GM12878 (cell line): ENCODE data around the gene PDLIM5. TPM values are rescaled to one million over a fixed set of nuclear protein-coding genes. Genes with fewer than 3 reads are reported as not detected.
"Not testable (repeated sequence)": the region's sequence is repeated elsewhere in the genome, so short reads cannot be mapped to it uniquely, and the experiment has no call there.

ENCODE experiments used
- ATAC-seq: fragments of 200-7000 bp; cut with Tn5 transposase; 3 replicates; pipeline ENCODE4 v1.9.1; 2020; ENCODE audit warnings: mild to moderate bottlenecking, moderate library complexity
- BruUV-seq: library from RNA; stranded (reverse); fragments of 400-500 nt; replicated peaks from 2 replicates; lab custom pipeline; 2021; lab: Mats Ljungman, UMichigan
- CTCF ChIA-PET: fragments of 300-600 bp; sonication (Branson Sonifier 250); formaldehyde crosslinking; extraction: SDS; loops from one replicate; lab custom pipeline; 2021; ENCODE audit warnings: inconsistent platforms; lab: Yijun Ruan, JAX
- POLR2A ChIA-PET: fragments of 350-600 bp; formaldehyde crosslinking; extraction: SDS; loops from one replicate; lab custom pipeline; 2021; ENCODE audit warnings: inconsistent platforms; lab: Charles Lee
- RAD21 ChIA-PET: fragments of 300-600 bp; sonication (Branson Sonifier 250); formaldehyde crosslinking; loops from one replicate; lab custom pipeline; 2023; ENCODE audit warnings: antibody characterized with exemption; ENCODE audit not compliant: unreplicated experiment; lab: Charles Lee
- SMC1A ChIA-PET: fragments of 300-600 bp; sonication (Branson Sonifier 250); formaldehyde crosslinking; loops from one replicate; lab custom pipeline; 2023; ENCODE audit not compliant: unreplicated experiment, uncharacterized antibody; lab: Charles Lee
- DNase-seq: peaks from one replicate; pipeline ENCODE4 v3.0.0-alpha.2; 2011; ENCODE audit warnings: low read depth, low spot score
- FAIRE-seq: peaks from 3 replicates; lab custom pipeline; 2011; peaks lifted over from hg19 to GRCh38; lab: Jason Lieb, UNC
- H2AFZ ChIP-seq: 2 replicates; pipeline ENCODE4 v1.6.0; 2011; ENCODE audit warnings: low read depth, low read length, control low read depth; ENCODE audit not compliant: control insufficient read depth
- H3K27ac ChIP-seq: 2 replicates; pipeline ENCODE4 v1.5.1; 2011; ENCODE audit warnings: control low read depth; ENCODE audit not compliant: control insufficient read depth, insufficient read depth
- H3K27me3 ChIP-seq, 2 experiments: replicated peaks in 1 of 2; 2 replicates each; pipeline versions ENCODE4 v1.6.0 to v1.6.1; 2011; ENCODE audit warnings: low read length in 1 of 2; ENCODE audit not compliant: control insufficient read depth in 2 of 2, insufficient read depth in 2 of 2
- H3K36me3 ChIP-seq, 2 experiments: 2 replicates each; pipeline ENCODE4 v1.5.1; 2011; ENCODE audit warnings: low read length in 1 of 2; ENCODE audit not compliant: control insufficient read depth in 2 of 2, insufficient read depth in 2 of 2
- H3K4me1 ChIP-seq: 2 replicates; pipeline ENCODE4 v1.6.1; 2011; ENCODE audit warnings: mild to moderate bottlenecking, low read length, moderate library complexity, mixed read lengths; ENCODE audit not compliant: control insufficient read depth, insufficient read depth
- H3K4me2 ChIP-seq: 2 replicates; pipeline ENCODE4 v1.6.0; 2011; ENCODE audit warnings: control low read depth; ENCODE audit not compliant: control insufficient read depth, insufficient read depth
- H3K4me3 ChIP-seq: fragments of 200-600 bp; sonication (generic); 2 replicates; pipeline ENCODE4 v1.5.1; 2016
- H3K79me2 ChIP-seq: 2 replicates; pipeline ENCODE4 v1.6.0; 2011; ENCODE audit warnings: low read length; ENCODE audit not compliant: control insufficient read depth, insufficient read depth
- H3K9ac ChIP-seq: 2 replicates; pipeline ENCODE4 v1.8.0; 2011; ENCODE audit warnings: low read length, control low read depth, mixed read lengths; ENCODE audit not compliant: control insufficient read depth, insufficient read depth
- H3K9me3 ChIP-seq: replicated peaks from 3 replicates; pipeline ENCODE4 v1.5.1; 2011; ENCODE audit warnings: mild to moderate bottlenecking, low read length; ENCODE audit not compliant: control insufficient read depth, insufficient read depth
- H4K20me1 ChIP-seq: 2 replicates; pipeline ENCODE4 v1.6.0; 2011; ENCODE audit not compliant: control insufficient read depth, insufficient read depth
- PAX8 ChIP-seq: fragments of 450-650 bp; IDR thresholded peaks from 2 replicates; pipeline ENCODE4 v1.6.1; 2017; ENCODE audit warnings: mild to moderate bottlenecking, moderate library complexity
- PML ChIP-seq: IDR thresholded peaks from 2 replicates; pipeline ENCODE4 v1.6.1; 2012; ENCODE audit warnings: low read length, inconsistent platforms
- whole genome bisulfite sequencing: methylation state at CpG from one replicate; pipeline ENCODE4 v1.1.6; 2016; ENCODE audit warnings: low lambda C conversion rate; ENCODE audit not compliant: insufficient replicate concordance, insufficient coverage; ENCODE audit errors: missing lambda C conversion rate; 5-methylcytosine and 5-hydroxymethylcytosine counted together
- in situ Hi-C: fragments of 300-500 bp; cut with MboI; formaldehyde crosslinking; loops from 9 replicates; pipeline ENCODE4 v1.14.3; 2018; ENCODE audit warnings: mixed read lengths
- intact Hi-C: fragments of 100-400 bp; cut with micrococcal nuclease; formaldehyde crosslinking; loops from one replicate; pipeline ENCODE4 v1.14.2; 2022; ENCODE audit not compliant: unreplicated experiment
- polyA plus RNA-seq, 11 experiments: library from polyadenylated mRNA; depleted of rRNA in 4 of 11; unstranded in 6 of 11; stranded (reverse) in 5 of 11; fragments of >200 nt; fragmentation: Nextera tagmentation in 4 of 11; fragmentation: Illumina TruSeq in 1 of 11; extraction: Ambion mirVana in 4 of 11; extraction: Trizol in 1 of 11; gene quantifications; 1 replicate in 1 of 11; 2 replicates in 10 of 11; pipeline versions ENCODE4 v1.2.1 to v1.2.3, GENCODE V29; 2011 to 2016; ENCODE audit warnings: inconsistent platforms in 2 of 11, missing spikeins in 2 of 11, low read depth in 1 of 11
- total RNA-seq, 4 experiments: library from RNA; depleted of rRNA in 3 of 4; stranded (reverse); fragments of >200 nt in 3 of 4; fragmentation: Illumina TruSeq in 1 of 4; extraction: Trizol in 1 of 4; gene quantifications; 2 replicates each; pipeline versions ENCODE4 v1.2.1 to v1.2.3, GENCODE V29; 2013 to 2021

The PDLIM5 gene
- total and polyA plus RNA-seq, 10 of the 15 experiments (the other 5 are each of a cell fraction or from before 2014, with no cell fraction given) = 10.0 to 52.9 (median 20.7) TPM

- H3K4me1 ChIP-seq = no peaks in the 10 kb centered on the region
- ChIA-PET RAD21 (no interaction called here), POLR2A (no interaction called here), SMC1A (interaction anchor here (0.6 to 2.8 kb wide), 7 partner anchors 10 to 487 kb away, joined by 3 to 13 read pairs (median 5); no protein-coding TSS in a partner anchor), CTCF (interaction anchor here (1.3 to 2.3 kb wide), 2 partner anchors 16 to 32 kb away, joined by 3 to 8 read pairs; no protein-coding TSS in a partner anchor)
- H3K4me2 ChIP-seq = no peak overlapping the region
- no peaks in the 10 kb centered on the region for H4K20me1 ChIP-seq
- no peak for FAIRE-seq
- in situ Hi-C loops = no loop called here
- no peak overlapping the region for H3K9ac ChIP-seq
- TF ChIP-seq PAX8 = no peak
- no peak for TF ChIP-seq PML
- no peak overlapping the region for H3K27ac ChIP-seq
- intact Hi-C loops = no loop called here
- H3K27me3 ChIP-seq = no peaks in the 10 kb centered on the region
- H3K4me3 ChIP-seq = no peak overlapping the region
- no peaks in the 10 kb centered on the region for H3K36me3 ChIP-seq
- DNase-seq = no peak
- no peak for ATAC-seq
- BruUV-seq = no TSS peak
- no peaks in the 10 kb centered on the region for H3K9me3 ChIP-seq
- no peak overlapping the region for H2AFZ ChIP-seq
- H3K79me2 ChIP-seq = no peaks in the 10 kb centered on the region
- 96% methylated on average over 3 of the region's 3 CpGs for WGBS
Observed at GRCh38 chr4:94551643-94552564, 100.2 kb downstream of the PDLIM5 start.

GRCh38 chr4:94556047-94556446 lies 104.3 kb downstream of the PDLIM5 start:
- DNase-seq, H4K20me1 ChIP-seq, H3K79me2 ChIP-seq, SMC1A ChIA-PET, H3K36me3 ChIP-seq, H3K27me3 ChIP-seq, H3K4me1 ChIP-seq, H3K9ac ChIP-seq, POLR2A ChIA-PET, BruUV-seq, intact Hi-C loops, CTCF ChIA-PET, RAD21 ChIA-PET, H3K4me3 ChIP-seq, H3K27ac ChIP-seq, FAIRE-seq, H2AFZ ChIP-seq, ATAC-seq, H3K4me2 ChIP-seq, in situ Hi-C loops, H3K9me3 ChIP-seq: not testable (repeated sequence)
- WGBS = 91% methylated on average over 2 of the region's 4 CpGs

DNA sequence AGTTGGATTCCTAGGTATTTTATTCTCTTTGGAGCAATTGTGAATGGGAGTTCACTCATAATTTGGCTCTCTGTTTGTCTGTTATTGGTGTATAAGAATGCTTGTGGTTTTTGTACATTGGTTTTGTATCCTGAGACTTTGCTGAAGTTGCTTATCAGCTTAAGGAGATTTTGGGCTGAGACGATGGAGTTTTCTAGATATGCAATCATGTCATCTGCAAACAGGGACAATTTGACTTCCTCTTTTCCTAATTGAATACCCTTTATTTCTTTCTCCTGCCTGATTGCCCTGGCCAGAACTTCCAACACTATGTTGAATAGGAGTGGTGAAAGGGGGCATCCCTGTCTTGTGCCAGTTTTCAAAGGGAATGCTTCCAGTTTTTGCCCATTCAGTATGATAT lies 105.9 kb downstream of the PDLIM5 start:
- DNase-seq, H3K4me1 ChIP-seq, H3K4me3 ChIP-seq, H3K9me3 ChIP-seq, H3K27ac ChIP-seq, FAIRE-seq, RAD21 ChIA-PET, BruUV-seq, H3K79me2 ChIP-seq, H3K9ac ChIP-seq, H3K4me2 ChIP-seq, SMC1A ChIA-PET, CTCF ChIA-PET, ATAC-seq, H4K20me1 ChIP-seq, H3K36me3 ChIP-seq, H2AFZ ChIP-seq, intact Hi-C loops, POLR2A ChIA-PET, in situ Hi-C loops, H3K27me3 ChIP-seq: not testable (repeated sequence)
- no CpG with 5 or more reads among the region's 1 CpG for WGBS
